HG02938 (cell line): ENCODE measurements around the gene OS9.
"Not testable (repeated sequence)": the region's sequence is repeated elsewhere in the genome, so short reads cannot be mapped to it uniquely, and the experiment has no call there.

ENCODE experiments used
- ATAC-seq: cut with Tn5 transposase; IDR thresholded peaks from one replicate; pipeline ENCODE4 v1.9.1; 2021; ENCODE audit warnings: mild to moderate bottlenecking, moderate library complexity; ENCODE audit not compliant: unreplicated experiment

OS9 gene

GRCh38 chr12:57693317-57693658, 644 bp upstream of the OS9 start:
- no peak for ATAC-seq

- ATAC-seq, result no peak
Measured at GRCh38 chr12:57694459-57695019, 607 bp downstream of the OS9 start.

- ATAC-seq, result no peak
Measured at GRCh38 chr12:57695770-57696432, 2.0 kb downstream of the OS9 start.

- no peak for ATAC-seq
Measured at GRCh38 chr12:57697076-57697475, 3.1 kb downstream of the OS9 start.

- no peak for ATAC-seq
Measured at GRCh38 chr12:57698414-57698813, 4.5 kb downstream of the OS9 start.

GRCh38 chr12:57700317-57700716, 6.4 kb downstream of the OS9 start:
- no peak for ATAC-seq

- ATAC-seq, result no peak
Measured at GRCh38 chr12:57707250-57707649, 13.3 kb downstream of the OS9 start.

- no peak for ATAC-seq
Measured at GRCh38 chr12:57708296-57708695, 14.4 kb downstream of the OS9 start.

GRCh38 chr12:57712701-57713100, 18.8 kb downstream of the OS9 start:
- no peak for ATAC-seq

GRCh38 chr12:57713209-57713608, 19.3 kb downstream of the OS9 start:
- ATAC-seq, result no peak

GRCh38 chr12:57715036-57715748, 21.3 kb downstream of the OS9 start:
- not testable (repeated sequence) for ATAC-seq

- no peak for ATAC-seq
Measured at GRCh38 chr12:57715786-57716185, 21.9 kb downstream of the OS9 start.

GRCh38 chr12:57716305-57716704, 22.4 kb downstream of the OS9 start:
- no peak for ATAC-seq

GRCh38 chr12:57717131-57717530, 23.2 kb downstream of the OS9 start:
- no peak for ATAC-seq

- ATAC-seq, result no peak
Measured at GRCh38 chr12:57717846-57718640, 24.1 kb downstream of the OS9 start.

- ATAC-seq, result no peak
Measured at GRCh38 chr12:57718641-57719528, 25.0 kb downstream of the OS9 start.

GRCh38 chr12:57719777-57720605, 26.1 kb downstream of the OS9 start:
- ATAC-seq, result no peak

GRCh38 chr12:57720606-57721595, 27.0 kb downstream of the OS9 start:
- ATAC-seq, result no peak
